Measurements from ENCODE around the gene MYZAP.

GRCh38 chr15:57592836-57593420, 1.2 kb downstream of the MYZAP start:
- TF ChIP-seq TAF1 (conservative IDR thresholded peaks at IDR 0.05) = no peak
- no peak for TF ChIP-seq CTCF (IDR thresholded peaks at IDR 0.05; ENCODE audit: low read depth, low read length, missing input control)
- no peak for TF ChIP-seq YY1 (IDR thresholded peaks at IDR 0.05)
- no peak for TF ChIP-seq RAD21 (IDR thresholded peaks at IDR 0.05)
- no peak for TF ChIP-seq FOXA1 (IDR thresholded peaks at IDR 0.05)

All from liver (tissue), 3 donors.